ENCODE data around the gene ADGRL3.

ADGRL3 gene

GRCh38 chr4:61210186-61210939 is 10.2 kb downstream of the ADGRL3 start:
- H4K20me1 ChIP-seq (ENCODE audit: insufficient read depth, low read length) = no peaks in the 10 kb centered on the region
- no peak overlapping the region for H3K27ac ChIP-seq (ENCODE audit: low read length)
- H3K9ac ChIP-seq (ENCODE audit: low read length) = no peak overlapping the region
- no peaks in the 10 kb centered on the region for H3K79me2 ChIP-seq (ENCODE audit: low read length)
- no peak overlapping the region for H3K4me3 ChIP-seq (ENCODE audit: low read length)
- H3K4me2 ChIP-seq (ENCODE audit: low read length) = no peak overlapping the region
- no peaks in the 10 kb centered on the region for H3K27me3 ChIP-seq (ENCODE audit: low read depth, low read length)
- no peaks in the 10 kb centered on the region for H3K36me3 ChIP-seq (replicated peaks; ENCODE audit: low read depth, low read length)
- H3K9me3 ChIP-seq (ENCODE audit: insufficient read depth, low read length) = no peaks in the 10 kb centered on the region
- TF ChIP-seq EZH2phosphoT487 (IDR thresholded peaks at IDR 0.05; ENCODE audit: low read depth) = no peak
- TF ChIP-seq, protein P1, sequence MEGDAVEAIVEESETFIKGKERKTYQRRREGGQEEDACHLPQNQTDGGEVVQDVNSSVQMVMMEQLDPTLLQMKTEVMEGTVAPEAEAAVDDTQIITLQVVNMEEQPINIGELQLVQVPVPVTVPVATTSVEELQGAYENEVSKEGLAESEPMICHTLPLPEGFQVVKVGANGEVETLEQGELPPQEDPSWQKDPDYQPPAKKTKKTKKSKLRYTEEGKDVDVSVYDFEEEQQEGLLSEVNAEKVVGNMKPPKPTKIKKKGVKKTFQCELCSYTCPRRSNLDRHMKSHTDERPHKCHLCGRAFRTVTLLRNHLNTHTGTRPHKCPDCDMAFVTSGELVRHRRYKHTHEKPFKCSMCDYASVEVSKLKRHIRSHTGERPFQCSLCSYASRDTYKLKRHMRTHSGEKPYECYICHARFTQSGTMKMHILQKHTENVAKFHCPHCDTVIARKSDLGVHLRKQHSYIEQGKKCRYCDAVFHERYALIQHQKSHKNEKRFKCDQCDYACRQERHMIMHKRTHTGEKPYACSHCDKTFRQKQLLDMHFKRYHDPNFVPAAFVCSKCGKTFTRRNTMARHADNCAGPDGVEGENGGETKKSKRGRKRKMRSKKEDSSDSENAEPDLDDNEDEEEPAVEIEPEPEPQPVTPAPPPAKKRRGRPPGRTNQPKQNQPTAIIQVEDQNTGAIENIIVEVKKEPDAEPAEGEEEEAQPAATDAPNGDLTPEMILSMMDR (IDR thresholded peaks at IDR 0.05; ENCODE audit: low read depth, low read length) = no peak
- no peak overlapping the region for H2AFZ ChIP-seq (ENCODE audit: low read depth, low read length)
- no peaks in the 10 kb centered on the region for H3K4me1 ChIP-seq (ENCODE audit: low read length)

GRCh38 chr4:61211781-61212180 is 11.7 kb downstream of the ADGRL3 start:
- Histone ChIP-seq H3K27ac (ENCODE audit: low read length) (no peak overlapping the region), H3K9ac (ENCODE audit: low read length) (no peak overlapping the region), H2AFZ (ENCODE audit: low read depth, low read length) (no peak overlapping the region), H3K27me3 (ENCODE audit: low read depth, low read length) (no peaks in the 10 kb centered on the region), H3K4me3 (ENCODE audit: low read length) (no peak overlapping the region), H4K20me1 (ENCODE audit: insufficient read depth, low read length) (no peaks in the 10 kb centered on the region), H3K4me2 (ENCODE audit: low read length) (no peak overlapping the region), H3K79me2 (ENCODE audit: low read length) (no peaks in the 10 kb centered on the region), H3K9me3 (ENCODE audit: insufficient read depth, low read length) (no peaks in the 10 kb centered on the region), H3K4me1 (ENCODE audit: low read length) (no peaks in the 10 kb centered on the region), H3K36me3 (replicated peaks; ENCODE audit: low read depth, low read length) (no peaks in the 10 kb centered on the region)
- TF ChIP-seq EZH2phosphoT487 (IDR thresholded peaks at IDR 0.05; ENCODE audit: low read depth) = no peak

GRCh38 chr4:61212788-61213187 is 12.7 kb downstream of the ADGRL3 start:
- TF ChIP-seq, protein P1 (IDR thresholded peaks at IDR 0.05; ENCODE audit: low read depth, low read length) = no peak
- TF ChIP-seq EZH2phosphoT487 (IDR thresholded peaks at IDR 0.05; ENCODE audit: low read depth) = no peak

DNA sequence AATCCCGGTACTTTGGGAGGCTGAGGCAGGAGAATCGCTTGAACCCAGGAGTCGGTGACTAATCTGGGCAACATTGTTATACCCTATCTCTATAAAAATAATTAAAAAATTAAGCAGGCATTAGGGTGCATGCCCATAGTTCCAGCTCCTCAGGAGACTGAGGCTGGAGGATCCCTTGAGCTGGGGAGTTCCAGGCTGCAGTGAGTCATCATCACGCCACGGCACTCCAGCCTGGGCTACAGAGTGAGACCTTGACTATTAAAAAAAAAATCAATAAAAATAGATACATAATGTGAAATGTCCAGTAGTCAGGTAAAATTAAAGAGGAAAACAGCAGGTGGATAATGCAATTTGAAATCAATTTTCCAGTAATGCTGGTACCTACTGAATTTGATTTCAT is 14.6 kb downstream of the ADGRL3 start:
- no peak overlapping the region for H3K9ac ChIP-seq (ENCODE audit: low read length)
- H3K4me3 ChIP-seq (ENCODE audit: low read length) = no peak overlapping the region
- no peaks in the 10 kb centered on the region for H3K9me3 ChIP-seq (ENCODE audit: insufficient read depth, low read length)
- no peak overlapping the region for H3K27ac ChIP-seq (ENCODE audit: low read length)
- H4K20me1 ChIP-seq (ENCODE audit: insufficient read depth, low read length) = no peaks in the 10 kb centered on the region
- H3K27me3 ChIP-seq (ENCODE audit: low read depth, low read length) = no peaks in the 10 kb centered on the region
- TF ChIP-seq EZH2phosphoT487 (IDR thresholded peaks at IDR 0.05; ENCODE audit: low read depth) = no peak
- TF ChIP-seq, protein P1 (IDR thresholded peaks at IDR 0.05; ENCODE audit: low read depth, low read length) = no peak
- H3K79me2 ChIP-seq (ENCODE audit: low read length) = no peaks in the 10 kb centered on the region
- no peaks in the 10 kb centered on the region for H3K4me1 ChIP-seq (ENCODE audit: low read length)
- H3K4me2 ChIP-seq (ENCODE audit: low read length) = no peak overlapping the region
- H2AFZ ChIP-seq (ENCODE audit: low read depth, low read length) = no peak overlapping the region
- H3K36me3 ChIP-seq (replicated peaks; ENCODE audit: low read depth, low read length) = no peaks in the 10 kb centered on the region

More at GRCh38 chr4:61212788-61213187, 12.7 kb downstream of the ADGRL3 start:
- Histone ChIP-seq H3K4me2 (ENCODE audit: low read length) (no peak overlapping the region), H3K4me1 (ENCODE audit: low read length) (no peaks in the 10 kb centered on the region), H3K27me3 (ENCODE audit: low read depth, low read length) (no peaks in the 10 kb centered on the region), H4K20me1 (ENCODE audit: insufficient read depth, low read length) (no peaks in the 10 kb centered on the region), H3K9me3 (ENCODE audit: insufficient read depth, low read length) (no peaks in the 10 kb centered on the region), H2AFZ (ENCODE audit: low read depth, low read length) (no peak overlapping the region), H3K27ac (ENCODE audit: low read length) (no peak overlapping the region), H3K36me3 (replicated peaks; ENCODE audit: low read depth, low read length) (no peaks in the 10 kb centered on the region), H3K4me3 (ENCODE audit: low read length) (no peak overlapping the region), H3K9ac (ENCODE audit: low read length) (no peak overlapping the region), H3K79me2 (ENCODE audit: low read length) (no peaks in the 10 kb centered on the region)

All from OCI-LY3 (cell line).